NCI-H1105 (cell line): ENCODE data around the gene COL9A3.

ENCODE experiments used
- DNase-seq: peaks from one replicate; lab custom pipeline; 2025; lab: John Stamatoyannopoulos, UW

Gene COL9A3

DNA sequence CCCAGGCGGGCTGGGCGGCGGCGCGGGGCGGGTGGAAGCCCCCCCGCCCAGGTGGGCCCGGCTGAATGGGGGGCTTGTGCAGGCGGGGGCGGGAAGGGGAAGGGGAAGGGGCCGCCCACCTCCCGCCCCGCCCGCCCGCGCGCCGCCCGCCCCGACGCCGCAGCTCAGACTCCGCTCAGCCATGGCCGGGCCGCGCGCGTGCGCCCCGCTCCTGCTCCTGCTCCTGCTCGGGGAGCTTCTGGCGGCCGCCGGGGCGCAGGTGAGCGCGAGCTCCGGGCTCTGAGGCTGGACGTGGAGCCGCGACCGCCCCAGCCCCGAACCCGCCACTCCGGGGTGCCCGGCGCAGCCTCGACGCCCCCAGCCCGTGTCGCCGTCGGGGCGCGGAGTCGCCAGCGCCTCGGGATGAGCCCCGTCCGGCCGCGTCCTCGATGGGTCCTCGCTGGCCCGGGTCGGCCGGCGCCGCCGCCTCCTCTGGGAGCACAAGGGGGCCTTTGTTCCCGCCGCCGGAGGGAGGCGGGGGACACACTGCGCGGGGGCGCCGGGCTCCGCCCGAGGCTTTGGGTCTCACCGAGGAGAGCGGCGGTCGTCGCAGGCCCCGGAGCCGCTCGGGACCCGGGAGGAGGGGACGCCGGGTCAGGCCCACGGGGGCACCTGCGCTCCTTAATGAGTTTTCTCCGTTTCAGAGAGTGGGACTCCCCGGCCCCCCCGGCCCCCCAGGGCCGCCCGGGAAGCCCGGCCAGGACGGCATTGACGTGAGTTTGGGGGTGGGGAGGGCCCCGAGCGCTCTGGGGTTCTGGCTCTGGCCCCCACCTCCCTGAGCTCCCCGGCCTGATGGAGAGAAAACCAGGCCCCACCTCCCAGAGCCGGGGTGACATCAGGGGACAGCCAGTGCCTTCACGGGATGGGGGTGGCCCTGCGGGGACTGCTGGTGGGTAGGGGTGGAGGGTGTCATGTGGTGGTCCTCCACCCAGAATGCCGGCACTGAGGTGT is at the start of gene COL9A3:
Gene COL9A3, plus strand, starts transcription at position 167 of the 990 bp plus-strand sequence. Its CDS starts 15 bp downstream, at position 182.
- DNase-seq, result no peak

- no peak for DNase-seq
These were observed 48.7 kb upstream of the COL9A3 start for GRCh38 chr20:62768234-62768546.

DNA sequence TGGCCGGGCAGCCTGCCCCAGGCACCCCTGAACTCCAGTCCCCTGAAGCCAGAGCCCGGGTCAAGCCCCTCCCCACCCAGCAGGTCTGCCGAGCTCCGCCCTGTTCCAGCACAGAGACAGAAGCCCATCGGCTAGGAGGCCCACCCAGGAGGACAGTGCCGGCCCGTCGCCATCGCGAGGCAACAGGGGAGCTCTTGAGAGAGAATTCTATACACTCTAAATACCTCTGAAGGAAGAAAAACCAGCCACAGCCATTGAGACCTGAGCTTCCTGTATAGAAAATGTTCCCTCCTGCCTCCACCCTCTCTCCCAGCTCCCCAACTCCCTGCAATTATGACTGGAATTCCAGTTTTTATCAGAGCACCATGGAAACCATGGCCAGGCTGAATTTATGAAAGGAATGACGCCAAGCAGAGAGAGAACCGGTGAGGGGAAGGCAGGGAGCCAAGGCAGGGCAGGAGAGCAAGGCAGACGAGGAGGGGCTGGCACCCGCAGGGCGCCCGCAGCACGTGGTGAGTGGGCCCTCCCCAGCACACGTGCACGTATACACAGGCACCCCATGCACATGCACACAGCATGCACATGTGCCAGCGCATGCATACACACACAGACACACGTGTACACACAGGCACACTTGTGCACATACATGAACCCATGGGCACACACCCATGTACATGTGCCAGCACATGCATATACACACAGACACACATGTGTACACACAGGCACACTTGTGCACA is 48.1 kb upstream of the COL9A3 start:
- DNase-seq, result no peak

- no peak for DNase-seq
These were observed 47.3 kb upstream of the COL9A3 start for GRCh38 chr20:62769346-62770071.

DNA sequence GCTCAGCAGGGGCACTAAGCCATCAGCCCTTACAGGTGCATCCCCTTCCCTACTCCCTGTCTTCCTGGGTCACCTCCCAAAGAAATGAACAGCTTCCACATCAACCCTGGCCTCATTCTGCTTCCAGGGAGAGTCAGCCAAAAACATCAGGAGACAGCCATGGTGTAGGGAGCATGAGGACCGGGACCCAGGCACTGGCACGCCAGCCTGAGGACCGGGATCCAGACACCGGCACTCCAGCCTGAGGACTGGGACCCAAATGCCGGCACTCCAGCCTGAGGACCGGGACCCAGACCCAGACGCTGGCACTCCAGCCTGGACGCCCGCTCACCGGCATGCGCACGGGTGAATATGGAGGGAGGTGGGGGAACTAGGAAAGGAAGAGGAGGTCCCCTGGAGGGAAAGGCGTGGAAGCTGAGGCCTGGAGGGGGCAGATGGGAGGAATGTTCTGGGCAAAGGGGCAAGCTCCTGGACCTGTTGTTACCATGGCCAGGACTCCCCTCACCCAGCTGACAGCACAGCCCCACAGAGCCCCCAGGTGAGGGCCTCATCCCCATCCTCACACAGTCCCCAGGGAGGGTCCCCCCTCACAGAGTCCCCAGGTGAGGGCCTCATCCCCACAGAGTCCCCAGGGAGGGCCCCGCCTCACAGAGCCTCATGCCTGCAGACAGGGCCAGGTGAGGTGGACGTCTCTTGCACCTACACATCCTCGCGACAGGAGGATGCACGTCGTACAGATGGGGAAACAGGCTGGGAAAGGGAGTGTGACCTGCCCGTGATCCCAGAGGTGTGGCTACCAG is 46.5 kb upstream of the COL9A3 start:
- no peak for DNase-seq

DNA sequence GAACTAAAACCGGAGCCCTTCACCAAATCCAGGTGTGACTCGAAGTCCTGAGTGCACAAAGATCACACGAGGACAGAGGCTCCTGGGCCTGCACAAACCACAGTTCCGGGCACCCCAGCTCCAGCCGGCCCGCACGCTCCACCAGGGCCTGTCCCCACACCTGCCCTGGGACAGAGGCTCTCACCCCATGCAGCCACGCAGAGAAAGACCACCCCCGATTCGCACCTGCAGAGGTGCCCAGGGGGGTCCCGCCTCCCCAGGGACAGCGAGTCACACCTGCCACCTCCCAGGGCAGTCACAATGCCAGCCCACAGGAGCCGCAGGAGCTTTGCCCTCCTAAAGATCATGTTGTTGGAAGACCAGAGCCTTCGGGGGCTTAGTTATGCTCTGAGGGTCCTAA is 45.9 kb upstream of the COL9A3 start:
- no peak for DNase-seq

GRCh38 chr20:62771396-62772102 is 45.3 kb upstream of the COL9A3 start:
- no peak for DNase-seq

DNA sequence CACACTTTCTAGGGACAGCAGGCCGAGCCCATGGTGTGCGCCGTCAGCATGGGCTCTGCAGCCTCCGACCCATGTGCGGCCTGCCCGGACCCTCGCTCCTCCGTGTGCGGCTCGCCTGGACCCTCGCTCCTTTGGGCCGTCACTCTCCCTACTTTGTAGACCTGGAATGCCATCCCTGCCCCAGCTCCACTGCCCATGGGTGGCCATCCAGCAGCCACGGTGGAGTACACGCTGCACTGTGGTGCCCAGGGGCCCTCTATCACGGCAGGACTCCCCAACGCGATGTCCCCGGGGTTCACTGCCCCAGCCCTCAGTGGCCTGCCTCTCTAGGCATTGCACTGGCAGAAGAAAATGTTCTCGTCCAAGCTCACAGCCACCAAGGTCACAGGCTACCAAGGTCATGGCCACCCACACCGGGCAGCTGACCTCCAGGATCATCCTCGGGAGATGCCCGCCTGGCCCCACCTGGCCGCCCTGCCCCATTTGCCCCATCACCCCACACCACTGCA is 44.7 kb upstream of the COL9A3 start:
- DNase-seq, result no peak

- no peak for DNase-seq
These were observed 44.2 kb upstream of the COL9A3 start for GRCh38 chr20:62772619-62772989.

GRCh38 chr20:62772990-62773844 is 43.6 kb upstream of the COL9A3 start:
- no peak for DNase-seq

DNA sequence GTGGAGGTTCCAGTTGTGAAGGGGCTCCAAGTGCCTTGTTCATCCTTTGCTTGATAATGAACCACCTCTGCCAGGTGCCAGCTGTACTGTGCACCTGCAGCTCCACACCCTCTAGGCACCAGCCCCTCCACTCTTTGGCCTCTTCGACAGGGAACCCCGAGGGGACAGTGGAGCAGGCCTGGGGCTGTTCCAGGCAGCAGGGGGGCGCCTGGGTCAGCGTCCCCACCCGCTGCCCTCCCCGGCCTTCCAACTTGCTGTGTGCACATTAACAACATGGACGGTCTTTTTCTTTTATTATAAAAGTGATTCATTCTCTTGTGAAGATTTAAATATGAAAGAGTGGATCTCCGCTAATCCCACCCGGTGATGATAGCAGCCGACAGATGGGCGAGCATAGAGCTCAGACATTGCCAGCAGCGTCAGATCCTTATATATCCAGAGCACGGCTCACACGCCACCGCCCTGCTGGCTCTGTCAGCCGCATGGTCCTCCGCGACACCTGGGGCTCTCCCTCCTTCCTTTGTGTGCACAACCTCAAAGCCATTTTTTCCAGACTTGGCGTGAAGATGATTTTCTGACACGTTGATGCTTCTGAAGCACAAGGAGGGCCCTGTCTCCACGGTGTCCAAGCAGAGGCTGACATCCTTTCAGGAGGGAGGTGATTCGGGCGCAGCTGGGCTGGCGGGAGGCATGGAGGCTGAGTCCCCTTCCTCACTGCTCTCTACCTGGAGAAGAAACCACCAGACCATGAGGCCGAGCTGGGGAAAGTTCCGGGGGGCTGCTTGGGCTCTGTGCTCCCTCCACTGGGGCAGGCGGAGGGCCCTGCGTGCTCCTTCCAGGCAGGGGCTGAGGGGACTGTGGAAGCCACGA is 42.8 kb upstream of the COL9A3 start:
- DNase-seq, result no peak

DNA sequence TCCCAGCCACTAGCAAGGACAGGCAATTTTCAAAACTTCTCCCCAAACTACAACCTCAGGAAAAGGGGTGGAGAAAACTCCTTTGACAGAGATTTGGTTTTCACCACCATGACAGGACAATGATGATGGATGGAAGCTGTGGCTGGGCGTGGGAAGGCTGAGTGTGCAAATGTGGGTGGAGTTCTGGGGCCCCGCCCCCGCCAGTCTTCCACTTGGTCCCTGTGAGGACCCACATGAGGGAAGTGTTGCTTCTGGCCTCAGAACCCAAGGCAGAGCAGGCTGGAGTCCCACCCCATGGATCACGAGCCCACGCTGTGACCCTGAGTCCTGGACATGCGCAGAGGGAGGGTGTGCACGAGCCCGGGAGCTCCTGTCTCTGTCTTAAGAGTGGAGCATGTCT is 42.1 kb upstream of the COL9A3 start:
- no peak for DNase-seq

DNA sequence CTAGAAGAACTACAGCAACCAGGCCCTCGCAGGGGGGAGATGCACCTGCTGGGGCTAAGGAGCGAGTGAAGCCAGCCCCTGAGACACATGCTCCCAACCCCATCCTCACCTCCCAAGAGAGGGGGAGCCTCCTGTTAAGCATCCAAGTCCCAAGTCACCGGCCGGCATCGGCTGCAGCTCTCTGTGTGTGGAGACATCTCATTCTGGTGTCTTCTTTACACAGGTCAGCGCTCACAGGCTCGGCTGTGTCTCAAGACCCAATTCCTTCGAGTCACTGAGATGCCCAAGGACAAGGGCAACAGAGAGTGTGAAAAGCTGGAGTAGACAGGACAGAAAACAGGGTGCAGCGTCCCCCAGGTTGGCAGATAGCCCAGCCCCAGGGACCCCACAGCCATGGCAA is 41.6 kb upstream of the COL9A3 start:
- no peak for DNase-seq

GRCh38 chr20:62776035-62776691 is 40.7 kb upstream of the COL9A3 start:
- DNase-seq, result no peak

DNA sequence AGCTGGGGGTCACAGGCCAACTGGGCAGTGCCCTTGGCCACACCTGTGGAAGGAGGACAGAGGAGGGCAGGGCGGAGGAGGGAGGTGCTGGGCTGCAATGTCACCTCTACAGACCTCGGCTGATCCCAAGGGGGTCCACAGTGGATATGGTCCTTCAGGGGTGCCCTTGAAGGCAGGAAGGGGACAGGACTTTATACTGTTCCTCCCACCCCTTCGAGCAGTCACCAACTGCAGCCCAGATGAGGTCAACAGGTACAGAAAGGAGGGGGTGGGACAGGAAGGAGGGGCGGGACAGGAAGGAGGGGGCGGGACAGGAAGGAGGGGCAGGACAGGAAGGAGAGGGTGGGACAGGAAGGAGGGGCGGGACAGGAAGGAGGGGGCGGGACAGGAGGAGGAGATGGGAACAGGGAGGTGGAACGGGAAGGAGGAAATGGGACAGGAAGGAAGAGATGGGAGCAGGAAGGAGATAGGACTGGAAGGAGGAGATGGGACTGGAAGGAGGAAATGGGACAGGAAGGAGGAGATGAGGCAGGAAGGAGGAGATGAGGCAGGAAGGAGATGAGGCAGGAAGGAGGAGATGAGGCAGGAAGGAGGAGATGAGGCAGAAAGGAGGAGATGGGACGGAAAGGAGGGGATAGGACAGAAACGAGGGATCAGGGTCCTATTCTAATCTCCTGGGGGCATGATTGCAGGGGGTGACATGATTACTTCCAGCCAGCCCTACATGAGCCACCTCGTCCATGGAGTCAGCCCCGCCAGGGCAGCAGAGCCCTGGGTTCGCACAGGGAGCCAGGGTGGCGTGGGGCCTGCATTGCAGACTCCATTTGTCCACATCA is 39.9 kb upstream of the COL9A3 start:
- DNase-seq, result no peak

- no peak for DNase-seq
These were observed 39.4 kb upstream of the COL9A3 start for GRCh38 chr20:62777528-62777830.

DNA sequence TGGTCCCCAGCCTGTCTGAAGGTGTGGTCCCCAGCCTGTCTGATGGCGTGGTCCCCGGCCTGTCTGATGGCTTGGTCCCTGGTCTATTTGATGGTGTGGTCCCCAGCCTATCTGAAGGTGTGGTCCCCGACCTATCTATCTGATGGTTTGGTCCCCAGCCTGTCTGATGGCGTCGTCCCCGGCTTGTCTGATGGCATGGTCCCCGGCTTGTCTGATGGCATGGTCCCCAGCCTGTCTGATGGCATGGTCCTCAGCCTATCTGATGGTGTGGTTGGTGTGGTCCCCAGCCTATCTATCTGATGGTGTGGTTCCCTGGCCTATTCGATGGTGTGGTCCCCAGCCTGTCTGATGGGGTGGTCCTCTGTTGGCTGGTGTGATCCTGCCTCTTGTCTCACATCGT is 38.8 kb upstream of the COL9A3 start:
- no peak for DNase-seq
